ENCODE measurements around the gene PRKAR1A.
A peak's percentile ranks its signal among the peaks of the same experiment; 100 is the strongest.
"Not testable (repeated sequence)": the region's sequence is repeated elsewhere in the genome, so short reads cannot be mapped to it uniquely, and the experiment has no call there.

The PRKAR1A gene

GRCh38 chr17:68511254-68511670, 968 bp upstream of the PRKAR1A start:
- FAIRE-seq (no peak), DNase-seq (ENCODE audit: low spot score) (no peak)

GRCh38 chr17:68511671-68512246, 471 bp upstream of the PRKAR1A start:
- DNase-seq (ENCODE audit: low spot score): peak; percentile 55
- FAIRE-seq: no peak

- peak; percentile 28 for DNase-seq (ENCODE audit: low spot score)
- FAIRE-seq: no peak
Observed at GRCh38 chr17:68512960-68513474, 787 bp downstream of the PRKAR1A start.

- FAIRE-seq (no peak), DNase-seq (ENCODE audit: low spot score) (no peak)
Observed at GRCh38 chr17:68513932-68514331, 1.7 kb downstream of the PRKAR1A start.

GRCh38 chr17:68514831-68515635, 2.8 kb downstream of the PRKAR1A start:
- DNase-seq (ENCODE audit: low spot score) (no peak), FAIRE-seq (no peak)

GRCh38 chr17:68516732-68517131, 4.5 kb downstream of the PRKAR1A start:
- DNase-seq (ENCODE audit: low spot score) (no peak), FAIRE-seq (no peak)

GRCh38 chr17:68517605-68518004, 5.4 kb downstream of the PRKAR1A start:
- DNase-seq (ENCODE audit: low spot score); FAIRE-seq: not testable (repeated sequence)

- no peak for FAIRE-seq
- DNase-seq (ENCODE audit: low spot score): no peak
Observed at GRCh38 chr17:68518063-68518815, 6.0 kb downstream of the PRKAR1A start.

- not testable (repeated sequence) for DNase-seq (ENCODE audit: low spot score); FAIRE-seq
Observed at GRCh38 chr17:68519051-68519450, 6.8 kb downstream of the PRKAR1A start.

GRCh38 chr17:68519911-68520310, 7.7 kb downstream of the PRKAR1A start:
- DNase-seq (ENCODE audit: low spot score): no peak

GRCh38 chr17:68522266-68522665, 10.0 kb downstream of the PRKAR1A start:
- DNase-seq (ENCODE audit: low spot score) (no peak), FAIRE-seq (no peak)

More at GRCh38 chr17:68519911-68520310, 7.7 kb downstream of the PRKAR1A start:
- FAIRE-seq: no peak

- no peak for FAIRE-seq
- DNase-seq (ENCODE audit: low spot score): no peak
Observed at GRCh38 chr17:68526548-68526947, 14.3 kb downstream of the PRKAR1A start.

GRCh38 chr17:68527314-68527713, 15.1 kb downstream of the PRKAR1A start:
- FAIRE-seq (no peak), DNase-seq (ENCODE audit: low spot score) (no peak)

GRCh38 chr17:68531252-68531651, 19.0 kb downstream of the PRKAR1A start:
- FAIRE-seq: no peak

GRCh38 chr17:68532826-68533225, 20.6 kb downstream of the PRKAR1A start:
- no peak for FAIRE-seq
- no peak for DNase-seq (ENCODE audit: low spot score)

More at GRCh38 chr17:68531252-68531651, 19.0 kb downstream of the PRKAR1A start:
- DNase-seq (ENCODE audit: low spot score): no peak

GRCh38 chr17:68533887-68534694, 21.9 kb downstream of the PRKAR1A start:
- FAIRE-seq (no peak), DNase-seq (ENCODE audit: low spot score) (no peak)

- DNase-seq (ENCODE audit: low spot score): no peak
- FAIRE-seq: no peak
Observed at GRCh38 chr17:68534695-68535088, 22.5 kb downstream of the PRKAR1A start.

- FAIRE-seq (no peak), DNase-seq (ENCODE audit: low spot score) (no peak)
Observed at GRCh38 chr17:68535922-68536321, 23.7 kb downstream of the PRKAR1A start.

- no peak for DNase-seq (ENCODE audit: low spot score)
- no peak for FAIRE-seq
Observed at GRCh38 chr17:68539548-68540467, 27.6 kb downstream of the PRKAR1A start.

- FAIRE-seq (no peak), DNase-seq (ENCODE audit: low spot score) (no peak)
Observed at GRCh38 chr17:68540981-68541380, 28.8 kb downstream of the PRKAR1A start.
